ENCODE measurements around the gene CIDEB.

- TF ChIP-seq YY1 (IDR thresholded peaks at IDR 0.05; ENCODE audit: low read depth, low read length) (no peak), POLR2A (IDR thresholded peaks at IDR 0.05; ENCODE audit: control extremely low read depth in 1 of 2, low read depth in 2 of 2, low read length in 2 of 2) (no peak), CTCF (IDR thresholded peaks at IDR 0.05; ENCODE audit: control extremely low read depth in 1 of 3, insufficient read depth in 1 of 3, low read depth in 1 of 3, low read length in 3 of 3) (no peak), SUZ12 (IDR thresholded peaks at IDR 0.05; ENCODE audit: low read length) (no peak), SIRT6 (IDR thresholded peaks at IDR 0.05; ENCODE audit: low read length) (no peak), JUN (IDR thresholded peaks at IDR 0.05; ENCODE audit: low read depth, low read length) (no peak), CREB1 (IDR thresholded peaks at IDR 0.05) (no peak), CEBPB (IDR thresholded peaks at IDR 0.05; ENCODE audit: low read depth, low read length) (no peak), EP300 (IDR thresholded peaks at IDR 0.05; ENCODE audit: borderline replicate concordance in 1 of 2, low read depth in 2 of 2, low read length in 2 of 2) (no peak), MAX (IDR thresholded peaks at IDR 0.05) (no peak), SP1 (IDR thresholded peaks at IDR 0.05; ENCODE audit: low read depth, low read length) (no peak)
These were observed 43.5 kb downstream of the CIDEB start for GRCh38 chr14:24264298-24264697.
